ENCODE results near the gene IRF2BPL. TPM values are rescaled to one million over a fixed set of nuclear protein-coding genes. Genes with fewer than 3 reads are reported as not detected.

The IRF2BPL gene
- total RNA-seq, 1 experiment from 2014 or later = 74.6 TPM

DNA sequence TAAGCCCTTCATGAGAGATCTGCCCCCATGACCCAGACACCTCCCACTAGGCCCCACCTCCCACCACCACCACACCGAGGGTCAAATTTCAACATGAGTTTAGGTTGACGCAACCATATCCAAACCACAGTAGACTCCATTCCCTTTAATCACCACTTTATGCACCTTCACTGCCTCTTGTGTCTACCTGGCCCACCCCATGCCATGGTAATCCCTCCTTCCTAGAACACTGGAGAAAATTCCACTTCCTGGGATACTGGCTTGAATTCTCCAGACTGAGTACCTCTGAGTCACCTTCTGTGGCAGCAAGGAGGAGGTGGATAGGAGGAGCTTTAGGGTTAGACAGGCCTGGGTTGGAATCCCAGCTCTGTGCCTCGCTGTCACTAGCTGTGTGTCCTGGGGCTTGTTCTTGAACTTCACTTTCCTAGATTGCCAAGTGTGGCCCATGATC is 43.5 kb upstream of the IRF2BPL start (continued):
- TF ChIP-seq, protein P1, sequence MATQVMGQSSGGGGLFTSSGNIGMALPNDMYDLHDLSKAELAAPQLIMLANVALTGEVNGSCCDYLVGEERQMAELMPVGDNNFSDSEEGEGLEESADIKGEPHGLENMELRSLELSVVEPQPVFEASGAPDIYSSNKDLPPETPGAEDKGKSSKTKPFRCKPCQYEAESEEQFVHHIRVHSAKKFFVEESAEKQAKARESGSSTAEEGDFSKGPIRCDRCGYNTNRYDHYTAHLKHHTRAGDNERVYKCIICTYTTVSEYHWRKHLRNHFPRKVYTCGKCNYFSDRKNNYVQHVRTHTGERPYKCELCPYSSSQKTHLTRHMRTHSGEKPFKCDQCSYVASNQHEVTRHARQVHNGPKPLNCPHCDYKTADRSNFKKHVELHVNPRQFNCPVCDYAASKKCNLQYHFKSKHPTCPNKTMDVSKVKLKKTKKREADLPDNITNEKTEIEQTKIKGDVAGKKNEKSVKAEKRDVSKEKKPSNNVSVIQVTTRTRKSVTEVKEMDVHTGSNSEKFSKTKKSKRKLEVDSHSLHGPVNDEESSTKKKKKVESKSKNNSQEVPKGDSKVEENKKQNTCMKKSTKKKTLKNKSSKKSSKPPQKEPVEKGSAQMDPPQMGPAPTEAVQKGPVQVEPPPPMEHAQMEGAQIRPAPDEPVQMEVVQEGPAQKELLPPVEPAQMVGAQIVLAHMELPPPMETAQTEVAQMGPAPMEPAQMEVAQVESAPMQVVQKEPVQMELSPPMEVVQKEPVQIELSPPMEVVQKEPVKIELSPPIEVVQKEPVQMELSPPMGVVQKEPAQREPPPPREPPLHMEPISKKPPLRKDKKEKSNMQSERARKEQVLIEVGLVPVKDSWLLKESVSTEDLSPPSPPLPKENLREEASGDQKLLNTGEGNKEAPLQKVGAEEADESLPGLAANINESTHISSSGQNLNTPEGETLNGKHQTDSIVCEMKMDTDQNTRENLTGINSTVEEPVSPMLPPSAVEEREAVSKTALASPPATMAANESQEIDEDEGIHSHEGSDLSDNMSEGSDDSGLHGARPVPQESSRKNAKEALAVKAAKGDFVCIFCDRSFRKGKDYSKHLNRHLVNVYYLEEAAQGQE (IDR thresholded peaks at IDR 0.05; ENCODE audit: low read depth) = no peak
- TF ChIP-seq CBX3 (IDR thresholded peaks at IDR 0.05; ENCODE audit: low read depth) (peak; percentile 58; the same call in 1 of the 2 replicates), FOSL1 (IDR thresholded peaks at IDR 0.05; ENCODE audit: low read depth) (peak; percentile 41; the same call in 1 of the 2 replicates), SIN3A (IDR thresholded peaks at IDR 0.05; ENCODE audit: low read depth) (no peak)
- TF ChIP-seq, protein P2, sequence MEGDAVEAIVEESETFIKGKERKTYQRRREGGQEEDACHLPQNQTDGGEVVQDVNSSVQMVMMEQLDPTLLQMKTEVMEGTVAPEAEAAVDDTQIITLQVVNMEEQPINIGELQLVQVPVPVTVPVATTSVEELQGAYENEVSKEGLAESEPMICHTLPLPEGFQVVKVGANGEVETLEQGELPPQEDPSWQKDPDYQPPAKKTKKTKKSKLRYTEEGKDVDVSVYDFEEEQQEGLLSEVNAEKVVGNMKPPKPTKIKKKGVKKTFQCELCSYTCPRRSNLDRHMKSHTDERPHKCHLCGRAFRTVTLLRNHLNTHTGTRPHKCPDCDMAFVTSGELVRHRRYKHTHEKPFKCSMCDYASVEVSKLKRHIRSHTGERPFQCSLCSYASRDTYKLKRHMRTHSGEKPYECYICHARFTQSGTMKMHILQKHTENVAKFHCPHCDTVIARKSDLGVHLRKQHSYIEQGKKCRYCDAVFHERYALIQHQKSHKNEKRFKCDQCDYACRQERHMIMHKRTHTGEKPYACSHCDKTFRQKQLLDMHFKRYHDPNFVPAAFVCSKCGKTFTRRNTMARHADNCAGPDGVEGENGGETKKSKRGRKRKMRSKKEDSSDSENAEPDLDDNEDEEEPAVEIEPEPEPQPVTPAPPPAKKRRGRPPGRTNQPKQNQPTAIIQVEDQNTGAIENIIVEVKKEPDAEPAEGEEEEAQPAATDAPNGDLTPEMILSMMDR (IDR thresholded peaks at IDR 0.05 in 2 of 3, conservative IDR thresholded peaks at IDR 0.05 in 1 of 3; ENCODE audit: borderline replicate concordance in 1 of 3, insufficient read depth in 1 of 3, low read depth in 2 of 3, low read length in 2 of 3) = no peak

DNA sequence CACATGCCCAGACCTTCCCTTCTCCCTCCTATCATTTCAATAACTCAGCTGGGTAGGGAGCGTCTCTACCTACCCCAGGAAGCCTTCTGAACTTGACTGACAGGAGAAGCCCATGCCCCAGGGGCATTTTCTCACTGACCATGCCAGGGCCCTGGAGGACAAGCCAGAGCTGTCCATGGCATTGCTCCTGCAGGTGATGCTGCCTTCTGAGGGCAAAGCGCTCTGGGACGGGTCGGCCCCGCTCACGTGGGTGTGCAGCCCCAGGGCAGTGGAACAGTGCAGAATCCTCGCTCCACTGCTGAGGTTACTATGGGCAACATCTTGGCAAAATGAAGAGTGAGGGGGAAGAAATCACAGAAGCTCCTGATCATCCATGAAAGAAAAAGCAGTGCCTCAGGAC is 41.0 kb upstream of the IRF2BPL start:
- H3K27me3 ChIP-seq (ENCODE audit: insufficient read depth, low read length) = no peaks in the 10 kb centered on the region
- H3K4me2 ChIP-seq (ENCODE audit: low read length) = no peak overlapping the region
- peaks cover 24 to 37% of the 10 kb centered on the region in 2 experiments for H3K4me1 ChIP-seq (ENCODE audit: control insufficient read depth in 1 of 2, insufficient read depth in 2 of 2, low read length in 2 of 2)
- BruUV-seq (replicated peaks) = no TSS peak
- no peaks in the 10 kb centered on the region for H3K79me2 ChIP-seq (ENCODE audit: insufficient read depth, low read length)
- H3K9me3 ChIP-seq (ENCODE audit: control insufficient read depth in 1 of 2, insufficient read depth in 1 of 2, low read depth in 1 of 2, low read length in 2 of 2) = no peaks in the 10 kb centered on the region
- ChIA-PET POLR2A (interaction anchor here (1.5 to 3.4 kb wide), 2 partner anchors 9 to 193 kb away, joined by 4 to 27 read pairs; no protein-coding TSS in a partner anchor), CTCF (interaction anchor here (0.9 to 7.3 kb wide), 9 partner anchors 10 to 194 kb away, joined by 3 to 272 read pairs (median 11); no protein-coding TSS in a partner anchor), RAD21 (ENCODE audit: low non-redundant PET in 1 of 2, low total read pairs in 2 of 2, uncharacterized antibody in 2 of 2, unreplicated experiment in 2 of 2) (interaction anchor here (0.9 to 5.5 kb wide), 7 partner anchors 26 to 197 kb away, joined by 3 to 54 read pairs (median 4); no protein-coding TSS in a partner anchor)
- no peaks in the 10 kb centered on the region for H3K36me3 ChIP-seq (ENCODE audit: control insufficient read depth in 1 of 2, insufficient read depth in 2 of 2, low read length in 2 of 2)
- no peaks in the 10 kb centered on the region for H4K20me1 ChIP-seq (ENCODE audit: insufficient read depth)
- ATAC-seq (no peak), DNase-seq (ENCODE audit: low read depth, low spot score) (no peak)
- no peaks in the 10 kb centered on the region for H3K9me2 ChIP-seq (ENCODE audit: insufficient read depth)
- no peak overlapping the region for H3K4me3 ChIP-seq (replicated peaks in 1 of 2; ENCODE audit: low read depth in 1 of 2, low read length in 2 of 2)
- no peak overlapping the region for H3K9ac ChIP-seq (ENCODE audit: low read length)
- no peak overlapping the region for H3K27ac ChIP-seq (ENCODE audit: low read depth, low read length)
- intact Hi-C loops (cut with micrococcal nuclease) = loop anchor here (10.0 kb wide), 1 partner anchor 355 kb away; no protein-coding TSS in a partner anchor
- H2AFZ ChIP-seq (ENCODE audit: low read depth, low read length, poor library complexity, severe bottlenecking) = no peak overlapping the region
- TF ChIP-seq EGR1 (IDR thresholded peaks at IDR 0.05; ENCODE audit: low read depth) (no peak), TCF7L2 (IDR thresholded peaks at IDR 0.05; ENCODE audit: borderline replicate concordance, extremely low read depth, insufficient read depth, insufficient read length) (no peak), EZH2 (IDR thresholded peaks at IDR 0.05) (no peak), CEBPB (IDR thresholded peaks at IDR 0.05; ENCODE audit: low read depth) (no peak), ZFX (IDR thresholded peaks at IDR 0.05) (no peak), RAD21 (IDR thresholded peaks at IDR 0.05; ENCODE audit: low read depth) (no peak), JUND (IDR thresholded peaks at IDR 0.05) (no peak)
- TF ChIP-seq, protein P3, sequence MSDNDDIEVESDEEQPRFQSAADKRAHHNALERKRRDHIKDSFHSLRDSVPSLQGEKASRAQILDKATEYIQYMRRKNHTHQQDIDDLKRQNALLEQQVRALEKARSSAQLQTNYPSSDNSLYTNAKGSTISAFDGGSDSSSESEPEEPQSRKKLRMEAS (IDR thresholded peaks at IDR 0.05) = no peak
- TF ChIP-seq, protein P1 (IDR thresholded peaks at IDR 0.05; ENCODE audit: low read depth) = no peak
